ENCODE data around the gene NTM. TPM values are rescaled to one million over a fixed set of nuclear protein-coding genes. Genes with fewer than 3 reads are reported as not detected.

NTM gene
- total RNA-seq, 1 donor: not detected

- no peak for DNase-seq (ENCODE audit: low read depth in 2 of 3, low spot score in 2 of 3)
Observed at GRCh38 chr11:131924457-131925201, 554.2 kb downstream of the NTM start.

GRCh38 chr11:131925829-131926228 is 555.4 kb downstream of the NTM start:
- no peak for DNase-seq (ENCODE audit: low read depth in 2 of 3, low spot score in 2 of 3)

GRCh38 chr11:131928992-131929391 is 558.6 kb downstream of the NTM start:
- DNase-seq (ENCODE audit: low read depth in 2 of 3, low spot score in 2 of 3): no peak

GRCh38 chr11:131932584-131933325 is 562.3 kb downstream of the NTM start:
- no peak for DNase-seq (ENCODE audit: low read depth in 2 of 3, low spot score in 2 of 3)

- DNase-seq (ENCODE audit: low read depth in 2 of 3, low spot score in 2 of 3): no peak
Observed at GRCh38 chr11:131934006-131934405, 563.6 kb downstream of the NTM start.

GRCh38 chr11:131938351-131938751 is 567.9 kb downstream of the NTM start:
- no peak for DNase-seq (ENCODE audit: low read depth in 2 of 3, low spot score in 2 of 3)

- DNase-seq (ENCODE audit: low read depth in 2 of 3, low spot score in 2 of 3): no peak
Observed at GRCh38 chr11:131940126-131940525, 569.7 kb downstream of the NTM start.

- no peak for DNase-seq (ENCODE audit: low read depth in 2 of 3, low spot score in 2 of 3)
Observed at GRCh38 chr11:131942878-131943277, 572.5 kb downstream of the NTM start.

- DNase-seq (ENCODE audit: low read depth in 2 of 3, low spot score in 2 of 3): no peak
Observed at GRCh38 chr11:131943295-131943694, 572.9 kb downstream of the NTM start.

GRCh38 chr11:131944736-131945135 is 574.3 kb downstream of the NTM start:
- DNase-seq (ENCODE audit: low read depth in 2 of 3, low spot score in 2 of 3): no peak

GRCh38 chr11:131945706-131946105 is 575.3 kb downstream of the NTM start:
- no peak for DNase-seq (ENCODE audit: low read depth in 2 of 3, low spot score in 2 of 3)

- no peak for DNase-seq (ENCODE audit: low read depth in 2 of 3, low spot score in 2 of 3)
Observed at GRCh38 chr11:131947511-131947910, 577.1 kb downstream of the NTM start.

- DNase-seq (ENCODE audit: low read depth in 2 of 3, low spot score in 2 of 3): no peak
Observed at GRCh38 chr11:131951121-131951520, 580.7 kb downstream of the NTM start.

- DNase-seq (ENCODE audit: low read depth in 2 of 3, low spot score in 2 of 3): no peak
Observed at GRCh38 chr11:131954146-131954545, 583.7 kb downstream of the NTM start.

GRCh38 chr11:131955904-131956303 is 585.5 kb downstream of the NTM start:
- DNase-seq (ENCODE audit: low read depth in 2 of 3, low spot score in 2 of 3): no peak

GRCh38 chr11:131957201-131957600 is 586.8 kb downstream of the NTM start:
- DNase-seq (ENCODE audit: low read depth in 2 of 3, low spot score in 2 of 3): no peak

- DNase-seq (ENCODE audit: low read depth in 2 of 3, low spot score in 2 of 3): no peak
Observed at GRCh38 chr11:131957875-131958274, 587.5 kb downstream of the NTM start.

- DNase-seq (ENCODE audit: low read depth in 2 of 3, low spot score in 2 of 3): no peak
Observed at GRCh38 chr11:131962818-131963217, 592.4 kb downstream of the NTM start.

GRCh38 chr11:131964698-131965483 is 594.5 kb downstream of the NTM start:
- no peak for DNase-seq (ENCODE audit: low read depth in 2 of 3, low spot score in 2 of 3)

- DNase-seq (ENCODE audit: low read depth in 2 of 3, low spot score in 2 of 3): no peak
Observed at GRCh38 chr11:131965504-131965903, 595.1 kb downstream of the NTM start.

- no peak for DNase-seq (ENCODE audit: low read depth in 2 of 3, low spot score in 2 of 3)
Observed at GRCh38 chr11:131966667-131967066, 596.3 kb downstream of the NTM start.

Measured in hematopoietic multipotent progenitor cell (in vitro differentiated cells).